HEK293 (cell line): ENCODE measurements around the gene WDR18.

ENCODE experiments used
- CTCF ChIP-seq: fragments of 450-650 bp; formaldehyde crosslinking; IDR thresholded peaks from 2 replicates; pipeline ENCODE4 v1.5.1; 2016; ENCODE audit warnings: missing biosample characterization, missing genetic modification characterization
- PATZ1 ChIP-seq: fragments of 450-650 bp; formaldehyde crosslinking; IDR thresholded peaks from 2 replicates; pipeline ENCODE4 v1.5.1; 2016; ENCODE audit warnings: missing biosample characterization, missing genetic modification characterization
- REST ChIP-seq: fragments of 450-650 bp; formaldehyde crosslinking; IDR thresholded peaks from 2 replicates; pipeline ENCODE4 v1.5.1; 2016; ENCODE audit warnings: missing biosample characterization, missing genetic modification characterization
- ZNF274 ChIP-seq, 2 experiments: fragments of 200-500 bp in 1 of 2; fragments of 450-650 bp in 1 of 2; sonication (Bioruptor generic) in 1 of 2; formaldehyde crosslinking in 1 of 2; IDR thresholded peaks; 2 replicates each; pipeline versions ENCODE4 v1.5.1 to v1.6.1; 2014 to 2016; ENCODE audit warnings: borderline replicate concordance in 1 of 2, inconsistent platforms in 1 of 2, low read length in 1 of 2, missing biosample characterization in 1 of 2, missing genetic modification characterization in 1 of 2

GRCh38 chr19:990119-990571 lies 6.0 kb downstream of the WDR18 start:
- TF ChIP-seq ZNF274 (IDR thresholded peaks at IDR 0.05; ENCODE audit: low read length) (no peak), ZNF274 (tag by site-specific recombination; IDR thresholded peaks at IDR 0.05; ENCODE audit: borderline replicate concordance) (no peak), CTCF (tag by site-specific recombination) (no peak), REST (tag by site-specific recombination) (no peak), PATZ1 (tag by site-specific recombination) (no peak)
